K562 (cell line): ENCODE results near the gene OVOL2. TPM values are rescaled to one million over a fixed set of nuclear protein-coding genes. Genes with fewer than 3 reads are reported as not detected.
"Not testable (repeated sequence)": the region's sequence is repeated elsewhere in the genome, so short reads cannot be mapped to it uniquely, and the experiment has no call there.

Experiments used
- ATAC-seq: fragments of 200-7000 bp; cut with Tn5 transposase; 3 replicates; pipeline ENCODE4 v1.9.1; 2020; ENCODE audit warnings: moderate library complexity
- BruUV-seq: library from RNA; stranded (reverse); fragments of 400-500 nt; replicated peaks from 2 replicates; lab custom pipeline; 2021; lab: Mats Ljungman, UMichigan
- CTCF ChIA-PET: fragments of 300-600 bp; formaldehyde crosslinking; extraction: SDS; loops from one replicate; lab custom pipeline; 2021; ENCODE audit warnings: low intra/inter-chr PET ratio; lab: Yijun Ruan, JAX
- POLR2A ChIA-PET: fragments of 300-600, 350-650 bp; sonication (Branson Sonifier 250); formaldehyde crosslinking; extraction: SDS; loops from one replicate; lab custom pipeline; 2021; ENCODE audit warnings: antibody characterized with exemption, inconsistent platforms; lab: Yijun Ruan, JAX
- DNase-seq, 4 experiments: peaks; one replicate each; pipeline versions ENCODE4 v3.0.0 to v3.0.0-alpha.2; 2011 to 2018; ENCODE audit warnings: low spot score in 3 of 4, mixed read lengths in 3 of 4; ENCODE audit errors: extremely low read depth in 1 of 4
- FAIRE-seq: peaks from 2 replicates; lab custom pipeline; 2011; peaks lifted over from hg19 to GRCh38; lab: Jason Lieb, UNC
- H2AFZ ChIP-seq: 2 replicates; pipeline ENCODE4 v1.6.0; 2011; ENCODE audit warnings: low read depth, low read length, control low read depth, inconsistent platforms
- H3K27ac ChIP-seq: fragments of 200-600 bp; 3 replicates; pipeline ENCODE4 v1.8.0; 2011; ENCODE audit warnings: low read depth, mild to moderate bottlenecking, control low read depth, inconsistent platforms, low read length, moderate library complexity, mixed read lengths; ENCODE audit errors: extremely low read depth
- H3K27me3 ChIP-seq, 2 experiments: fragments of 300-600 bp in 1 of 2; 2 replicates in 1 of 2; 3 replicates in 1 of 2; pipeline versions ENCODE4 v1.6.0 to v1.8.0; 2011; ENCODE audit warnings: inconsistent platforms in 2 of 2, low read length in 2 of 2, mild to moderate bottlenecking in 1 of 2, mixed read lengths in 1 of 2, moderate library complexity in 1 of 2; ENCODE audit not compliant: control insufficient read depth in 2 of 2, insufficient read depth in 2 of 2
- H3K36me3 ChIP-seq: fragments of 300-600 bp; 3 replicates; pipeline ENCODE4 v1.8.0; 2011; ENCODE audit warnings: mild to moderate bottlenecking, low read length, inconsistent platforms; ENCODE audit not compliant: control insufficient read depth, insufficient read depth
- H3K4me1 ChIP-seq, 2 experiments: fragments of 200-600 bp in 1 of 2; replicated peaks in 1 of 2; 2 replicates in 1 of 2; 3 replicates in 1 of 2; pipeline versions ENCODE4 v1.5.1 to v1.8.0; 2011; ENCODE audit warnings: inconsistent platforms in 2 of 2, low read length in 2 of 2, mild to moderate bottlenecking in 1 of 2, mixed read lengths in 1 of 2, moderate library complexity in 1 of 2; ENCODE audit not compliant: control insufficient read depth in 2 of 2, insufficient read depth in 2 of 2
- H3K4me2 ChIP-seq: 2 replicates; pipeline ENCODE4 v1.6.1; 2011; ENCODE audit warnings: low read length, control low read depth, inconsistent platforms, mixed read lengths; ENCODE audit not compliant: insufficient read depth
- H3K4me3 ChIP-seq: fragments of 200-600 bp; sonication (generic), shearing (Covaris generic); 2 replicates; pipeline ENCODE4 v1.5.1; 2016; ENCODE audit warnings: control low read depth, inconsistent platforms
- H3K79me2 ChIP-seq: fragments of 200-600 bp; 3 replicates; pipeline ENCODE4 v1.8.0; 2011; ENCODE audit warnings: low read length, inconsistent platforms; ENCODE audit not compliant: control insufficient read depth, insufficient read depth
- H3K9ac ChIP-seq, 2 experiments: 2 replicates each; pipeline versions ENCODE4 v1.6.0 to v1.6.1; 2011; ENCODE audit warnings: low read depth in 2 of 2, low read length in 2 of 2, control low read depth in 1 of 2, inconsistent platforms in 1 of 2, mild to moderate bottlenecking in 1 of 2, mixed read lengths in 1 of 2; ENCODE audit not compliant: insufficient read depth in 1 of 2
- H3K9me1 ChIP-seq: one replicate; pipeline ENCODE4 v1.6.0; 2011; ENCODE audit warnings: inconsistent platforms, mild to moderate bottlenecking, low read length, moderate library complexity; ENCODE audit not compliant: control insufficient read depth, insufficient read depth
- H3K9me3 ChIP-seq: replicated peaks from 2 replicates; pipeline ENCODE4 v1.5.1; 2011; ENCODE audit warnings: low read depth, low read length, inconsistent platforms; ENCODE audit not compliant: control insufficient read depth, insufficient read depth
- H4K20me1 ChIP-seq: replicated peaks from 2 replicates; pipeline ENCODE4 v1.6.1; 2011; ENCODE audit warnings: low read length, inconsistent platforms, mixed read lengths; ENCODE audit not compliant: control insufficient read depth, insufficient read depth
- C11orf30 ChIP-seq: fragments of 450-650 bp; IDR thresholded peaks from 2 replicates; pipeline ENCODE4 v1.6.1; 2016; ENCODE audit warnings: low read depth, mild to moderate bottlenecking
- MEF2D ChIP-seq: conservative IDR thresholded peaks from 2 replicates; pipeline ENCODE4 v1.6.1; 2016; ENCODE audit warnings: low read depth, missing genetic modification characterization, missing compliant biosample characterization
- MEIS2 ChIP-seq: fragments of 450-650 bp; IDR thresholded peaks from 2 replicates; pipeline ENCODE4 v1.6.1; 2014; ENCODE audit warnings: mild to moderate bottlenecking; ENCODE audit not compliant: partially characterized antibody
- PRMT5 ChIP-seq: sonication (generic); formaldehyde crosslinking; IDR thresholded peaks from 2 replicates; pipeline ENCODE4 v1.5.0; 2020; ENCODE audit warnings: missing genetic modification reagents
- ZBTB17 ChIP-seq: fragments of 450-650 bp; formaldehyde crosslinking; IDR thresholded peaks from 2 replicates; pipeline ENCODE4 v1.4.0; 2020; ENCODE audit warnings: mild to moderate bottlenecking
- ZEB2 ChIP-seq: fragments of 450-650 bp; IDR thresholded peaks from 2 replicates; pipeline ENCODE4 v1.6.1; 2016
- WGBS: fragments of 100-300 bp; shearing (Covaris generic); methylation state at CpG from one replicate; pipeline ENCODE4 v1.1.6; 2016; ENCODE audit warnings: low coverage, mixed read lengths; ENCODE audit not compliant: insufficient coverage; ENCODE audit errors: missing lambda C conversion rate; 5-methylcytosine and 5-hydroxymethylcytosine counted together
- in situ Hi-C: fragments of 300-500 bp; cut with MboI; formaldehyde crosslinking; loops from 4 replicates; pipeline ENCODE4 v1.15.0; 2018; ENCODE audit warnings: inconsistent platforms, mixed read lengths
- intact Hi-C: fragments of 100-400 bp; cut with micrococcal nuclease; formaldehyde crosslinking; loops from 2 replicates; pipeline ENCODE4 v1.14.2; 2022
- polyA plus RNA-seq, 8 experiments: library from polyadenylated mRNA; depleted of rRNA in 4 of 8; stranded (reverse) in 5 of 8; unstranded in 3 of 8; fragments of >200 nt; fragmentation: Nextera tagmentation in 2 of 8; fragmentation: Illumina TruSeq in 1 of 8; extraction: Ambion mirVana in 2 of 8; extraction: Trizol in 1 of 8; gene quantifications; 2 replicates each; pipeline versions ENCODE4 v1.2.1 to v1.2.3, GENCODE V29; 2011 to 2014; ENCODE audit warnings: inconsistent platforms in 1 of 8, missing spikeins in 1 of 8
- total RNA-seq, 7 experiments: library from RNA; depleted of rRNA in 6 of 7; stranded (reverse); fragments of >200 nt in 6 of 7; fragmentation: Illumina TruSeq in 2 of 7; extraction: Trizol in 2 of 7; gene quantifications; 2 replicates each; pipeline versions ENCODE4 v1.2.1 to v1.2.3, GENCODE V29; 2011 to 2021; ENCODE audit warnings: low replicate concordance in 1 of 7
- TF ChIP-seq, protein P1 (sequence below), 2 experiments: fragments of 450-650 bp; formaldehyde crosslinking in 1 of 2; IDR thresholded peaks; 2 replicates each; pipeline versions ENCODE4 v1.4.0 to v1.6.1; 2014 to 2020; ENCODE audit warnings: mild to moderate bottlenecking in 2 of 2, borderline replicate concordance in 1 of 2, low read depth in 1 of 2
- TF ChIP-seq, protein P2 (sequence below): fragments of 250-450 bp; sonication (Bioruptor Pico); IDR thresholded peaks from 2 replicates; pipeline ENCODE4 v1.8.0; 2022; ENCODE audit warnings: inconsistent platforms, mild to moderate bottlenecking, moderate library complexity, borderline replicate concordance

OVOL2 gene
- total and polyA plus RNA-seq, 9 of the 15 experiments (the other 6 are each of a cell fraction or from before 2014, with no cell fraction given): not detected

DNA sequence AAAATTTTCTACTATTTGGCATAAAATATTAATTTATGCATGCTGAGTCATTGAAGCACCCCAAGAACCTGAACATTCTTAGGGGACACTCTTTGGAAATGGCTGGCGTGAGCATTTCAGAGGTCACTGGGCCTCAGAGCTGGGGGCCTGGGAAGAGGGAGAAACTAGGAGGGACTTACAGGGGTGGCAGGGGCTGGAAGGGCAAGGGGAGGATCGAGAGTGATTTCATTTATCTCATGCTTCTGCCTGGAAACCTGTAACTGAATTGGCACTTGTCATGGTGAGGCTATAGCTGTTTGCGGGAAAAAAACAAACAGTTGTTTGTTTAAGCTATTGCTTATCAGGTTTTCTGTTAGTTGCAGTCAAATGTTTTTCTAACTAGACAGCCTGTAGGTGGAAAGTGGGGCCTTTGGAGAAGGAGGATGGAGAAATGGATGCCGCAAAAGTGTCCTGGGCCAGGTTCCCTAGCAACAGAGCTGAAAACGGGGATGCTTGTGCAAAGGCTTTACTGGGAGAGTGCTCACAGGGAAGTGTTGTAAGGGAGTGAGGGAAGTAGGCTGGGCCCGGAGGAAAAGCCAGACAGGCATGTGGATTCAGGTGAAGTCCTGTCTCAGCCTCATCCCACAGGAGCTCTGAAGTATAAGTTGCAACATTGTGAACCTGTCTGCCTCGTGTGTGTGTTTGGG is 43.6 kb upstream of the OVOL2 start (continued):
- TF ChIP-seq, protein P1, sequence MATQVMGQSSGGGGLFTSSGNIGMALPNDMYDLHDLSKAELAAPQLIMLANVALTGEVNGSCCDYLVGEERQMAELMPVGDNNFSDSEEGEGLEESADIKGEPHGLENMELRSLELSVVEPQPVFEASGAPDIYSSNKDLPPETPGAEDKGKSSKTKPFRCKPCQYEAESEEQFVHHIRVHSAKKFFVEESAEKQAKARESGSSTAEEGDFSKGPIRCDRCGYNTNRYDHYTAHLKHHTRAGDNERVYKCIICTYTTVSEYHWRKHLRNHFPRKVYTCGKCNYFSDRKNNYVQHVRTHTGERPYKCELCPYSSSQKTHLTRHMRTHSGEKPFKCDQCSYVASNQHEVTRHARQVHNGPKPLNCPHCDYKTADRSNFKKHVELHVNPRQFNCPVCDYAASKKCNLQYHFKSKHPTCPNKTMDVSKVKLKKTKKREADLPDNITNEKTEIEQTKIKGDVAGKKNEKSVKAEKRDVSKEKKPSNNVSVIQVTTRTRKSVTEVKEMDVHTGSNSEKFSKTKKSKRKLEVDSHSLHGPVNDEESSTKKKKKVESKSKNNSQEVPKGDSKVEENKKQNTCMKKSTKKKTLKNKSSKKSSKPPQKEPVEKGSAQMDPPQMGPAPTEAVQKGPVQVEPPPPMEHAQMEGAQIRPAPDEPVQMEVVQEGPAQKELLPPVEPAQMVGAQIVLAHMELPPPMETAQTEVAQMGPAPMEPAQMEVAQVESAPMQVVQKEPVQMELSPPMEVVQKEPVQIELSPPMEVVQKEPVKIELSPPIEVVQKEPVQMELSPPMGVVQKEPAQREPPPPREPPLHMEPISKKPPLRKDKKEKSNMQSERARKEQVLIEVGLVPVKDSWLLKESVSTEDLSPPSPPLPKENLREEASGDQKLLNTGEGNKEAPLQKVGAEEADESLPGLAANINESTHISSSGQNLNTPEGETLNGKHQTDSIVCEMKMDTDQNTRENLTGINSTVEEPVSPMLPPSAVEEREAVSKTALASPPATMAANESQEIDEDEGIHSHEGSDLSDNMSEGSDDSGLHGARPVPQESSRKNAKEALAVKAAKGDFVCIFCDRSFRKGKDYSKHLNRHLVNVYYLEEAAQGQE (IDR thresholded peaks at IDR 0.05; ENCODE audit: borderline replicate concordance): no peak
- TF ChIP-seq, protein P1 (CRISPR knock-in tag; IDR thresholded peaks at IDR 0.05; ENCODE audit: low read depth): no peak
- TF ChIP-seq MEF2D (tag): no peak
- TF ChIP-seq C11orf30: no peak
- TF ChIP-seq, protein P2, sequence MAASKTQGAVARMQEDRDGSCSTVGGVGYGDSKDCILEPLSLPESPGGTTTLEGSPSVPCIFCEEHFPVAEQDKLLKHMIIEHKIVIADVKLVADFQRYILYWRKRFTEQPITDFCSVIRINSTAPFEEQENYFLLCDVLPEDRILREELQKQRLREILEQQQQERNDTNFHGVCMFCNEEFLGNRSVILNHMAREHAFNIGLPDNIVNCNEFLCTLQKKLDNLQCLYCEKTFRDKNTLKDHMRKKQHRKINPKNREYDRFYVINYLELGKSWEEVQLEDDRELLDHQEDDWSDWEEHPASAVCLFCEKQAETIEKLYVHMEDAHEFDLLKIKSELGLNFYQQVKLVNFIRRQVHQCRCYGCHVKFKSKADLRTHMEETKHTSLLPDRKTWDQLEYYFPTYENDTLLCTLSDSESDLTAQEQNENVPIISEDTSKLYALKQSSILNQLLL (CRISPR knock-in tag): no peak
- no peak for TF ChIP-seq MEIS2
- no peak for TF ChIP-seq ZEB2
- TF ChIP-seq PRMT5: no peak
- no peak for TF ChIP-seq ZBTB17 (CRISPR knock-in tag)

DNA sequence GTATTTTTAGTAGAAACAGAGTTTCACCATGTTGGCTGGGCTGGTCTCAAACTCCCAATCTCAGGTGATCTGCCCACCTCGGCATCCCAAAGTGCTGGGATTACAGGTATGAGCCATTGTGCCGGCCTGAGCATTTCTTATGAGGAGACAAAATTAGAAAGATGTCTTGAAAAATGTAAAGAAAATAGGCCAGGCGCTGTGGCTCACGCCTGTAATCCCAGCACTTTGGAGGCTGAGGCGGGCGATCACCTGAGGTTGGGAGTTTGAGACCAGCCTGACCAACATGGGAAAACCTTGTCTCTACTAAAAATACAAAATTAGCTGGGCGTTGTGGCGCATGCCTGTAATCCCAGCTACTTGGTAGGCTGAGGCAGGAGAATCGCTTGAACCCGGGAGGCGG is 42.9 kb upstream of the OVOL2 start:
- H4K20me1 ChIP-seq, H3K9me3 ChIP-seq, H2AFZ ChIP-seq, H3K4me2 ChIP-seq, H3K9me1 ChIP-seq, H3K4me3 ChIP-seq, H3K79me2 ChIP-seq, H3K4me1 ChIP-seq, ATAC-seq, H3K27ac ChIP-seq, DNase-seq, CTCF ChIA-PET, in situ Hi-C loops, H3K9ac ChIP-seq, intact Hi-C loops, FAIRE-seq, BruUV-seq, POLR2A ChIA-PET, H3K36me3 ChIP-seq: not testable (repeated sequence)
- peaks cover 0 to 19% of the 10 kb centered on the region in 2 experiments; a peak in 4 of 5 replicates for H3K27me3 ChIP-seq
- WGBS: 0% methylated on average over 8 of the region's 11 CpGs
